BLaER1 treated with 17β-estradiol and CSF1 and Interleukin-3, amounts not matched to agents 10 nM and 100 nM (cell line): Measurements from ENCODE around the gene NEUROG3.

Experiments used
- H3K27ac ChIP-seq, 11 experiments: shearing (Covaris generic); formaldehyde crosslinking; 2 replicates each; pipeline ENCODE4 v1.8.1; 2022
- H3K27me3 ChIP-seq, 11 experiments: shearing (Covaris generic); formaldehyde crosslinking; 2 replicates each; pipeline ENCODE4 v1.8.1; 2022
- H3K36me3 ChIP-seq, 11 experiments: shearing (Covaris generic); formaldehyde crosslinking; 2 replicates each; pipeline ENCODE4 v1.8.1; 2022
- H3K4me1 ChIP-seq, 10 experiments: shearing (Covaris generic); formaldehyde crosslinking; 2 replicates each; pipeline ENCODE4 v1.8.1; 2022
- H3K4me2 ChIP-seq, 11 experiments: shearing (Covaris generic); formaldehyde crosslinking; 2 replicates each; pipeline ENCODE4 v1.8.1; 2022
- H3K4me3 ChIP-seq, 10 experiments: shearing (Covaris generic); formaldehyde crosslinking; 2 replicates each; pipeline ENCODE4 v1.8.1; 2022
- H3K9ac ChIP-seq, 11 experiments: shearing (Covaris generic); formaldehyde crosslinking; 2 replicates each; pipeline ENCODE4 v1.8.1; 2022
- H3K9me3 ChIP-seq, 11 experiments: shearing (Covaris generic); formaldehyde crosslinking; replicated peaks in 1 of 11; 2 replicates each; pipeline ENCODE4 v1.8.1; 2022
- H4K20me1 ChIP-seq, 11 experiments: shearing (Covaris generic); formaldehyde crosslinking; 2 replicates each; pipeline ENCODE4 v1.8.1; 2022
- Cebpa-rat ChIP-seq, 11 experiments: shearing (Covaris generic); IDR thresholded peaks; 2 replicates each; pipeline ENCODE4 v1.8.1; 2022

The NEUROG3 gene

GRCh38 chr10:69576334-69577011 lies 3.3 kb upstream of the NEUROG3 start:
- Histone ChIP-seq H3K9me3 (peaks cover 0 to 18% (median 0%) of the 10 kb centered on the region in 11 experiments; a peak in 7 of 22 replicates), H3K4me2 (no peak overlapping the region), H3K27ac (no peak overlapping the region), H3K9ac (no peak overlapping the region), H3K36me3 (no peaks in the 10 kb centered on the region; a peak in 1 of 22 replicates), H3K4me1 (peaks cover 35 to 42% (median 37%) of the 10 kb centered on the region in 10 experiments), H3K27me3 (peaks cover 89 to 100% (median 100%) of the 10 kb centered on the region in 11 experiments), H4K20me1 (peaks cover 33 to 72% (median 54%) of the 10 kb centered on the region in 11 experiments; a peak in 21 of 22 replicates), H3K4me3 (no peak overlapping the region)
- no peak for TF ChIP-seq Cebpa-rat (IDR thresholded peaks at IDR 0.05)

- Histone ChIP-seq H3K4me2 (peak overlapping the region in 9 of 11 experiments; percentile 80 to 99 (median 94); a peak in 12 of 22 replicates), H3K9me3 (peaks cover 0 to 14% (median 0%) of the 10 kb centered on the region in 11 experiments; a peak in 7 of 22 replicates), H3K27ac (no peak overlapping the region), H3K4me1 (peaks cover 35 to 42% (median 38%) of the 10 kb centered on the region in 10 experiments), H3K4me3 (peak overlapping the region in 5 of 10 experiments; percentile 16 to 61 (median 32); a peak in 5 of 20 replicates), H3K27me3 (peaks cover 98 to 100% (median 100%) of the 10 kb centered on the region in 11 experiments), H4K20me1 (peaks cover 33 to 78% (median 54%) of the 10 kb centered on the region in 11 experiments; a peak in 21 of 22 replicates), H3K36me3 (no peaks in the 10 kb centered on the region; a peak in 1 of 22 replicates), H3K9ac (no peak overlapping the region)
- no peak for TF ChIP-seq Cebpa-rat (IDR thresholded peaks at IDR 0.05)
Observed at GRCh38 chr10:69575164-69575722, 2.0 kb upstream of the NEUROG3 start.

- H3K4me3 ChIP-seq, result peak overlapping the region in 9 of 10 experiments; percentile 19 to 69 (median 51); a peak in 11 of 20 replicates
Observed at GRCh38 chr10:69574571-69574978, 1.4 kb upstream of the NEUROG3 start.

GRCh38 chr10:69572159-69573055 lies 815 bp downstream of the NEUROG3 start:
- Histone ChIP-seq H4K20me1 (peaks cover 27 to 60% (median 47%) of the 10 kb centered on the region in 11 experiments; a peak in 21 of 22 replicates), H3K36me3 (no peaks in the 10 kb centered on the region; a peak in 1 of 22 replicates), H3K4me3 (peak overlapping the region; percentile 50 to 69 (median 56)), H3K4me1 (peaks cover 35 to 42% (median 38%) of the 10 kb centered on the region in 10 experiments), H3K4me2 (peak overlapping the region; percentile 80 to 99 (median 94)), H3K27ac (peak overlapping the region in 9 of 11 experiments; percentile 9 to 68 (median 49); a peak in 10 of 22 replicates), H3K27me3 (peaks cover 91 to 100% (median 99%) of the 10 kb centered on the region in 11 experiments), H3K9me3 (peaks cover 0 to 15% (median 0%) of the 10 kb centered on the region in 11 experiments; a peak in 6 of 22 replicates), H3K9ac (peak overlapping the region; percentile 29 to 67 (median 56); a peak in 18 of 22 replicates)
- TF ChIP-seq Cebpa-rat (IDR thresholded peaks at IDR 0.05), result no peak

More at GRCh38 chr10:69574571-69574978, 1.4 kb upstream of the NEUROG3 start:
- H3K27ac ChIP-seq, result no peak overlapping the region
- H3K4me1 ChIP-seq, result peaks cover 35 to 42% (median 38%) of the 10 kb centered on the region in 10 experiments
- peaks cover 98 to 100% (median 100%) of the 10 kb centered on the region in 11 experiments for H3K27me3 ChIP-seq
- H3K36me3 ChIP-seq, result no peaks in the 10 kb centered on the region; a peak in 1 of 22 replicates
- peaks cover 0 to 10% (median 0%) of the 10 kb centered on the region in 11 experiments; a peak in 5 of 22 replicates for H3K9me3 ChIP-seq
- no peak overlapping the region; a peak in 2 of 22 replicates for H3K9ac ChIP-seq
- peak overlapping the region; percentile 80 to 99 (median 94) for H3K4me2 ChIP-seq
- TF ChIP-seq Cebpa-rat (IDR thresholded peaks at IDR 0.05), result no peak
- peaks cover 33 to 74% (median 53%) of the 10 kb centered on the region in 11 experiments; a peak in 21 of 22 replicates for H4K20me1 ChIP-seq

- Histone ChIP-seq H3K27ac (no peak overlapping the region), H4K20me1 (peaks cover 20 to 53% (median 40%) of the 10 kb centered on the region in 11 experiments; a peak in 21 of 22 replicates), H3K36me3 (no peaks in the 10 kb centered on the region; a peak in 1 of 22 replicates), H3K9me3 (peaks cover 0 to 15% (median 0%) of the 10 kb centered on the region in 11 experiments; a peak in 6 of 22 replicates), H3K4me2 (peak overlapping the region; percentile 80 to 99 (median 94)), H3K9ac (peak overlapping the region in 5 of 11 experiments; percentile 42 to 67 (median 60); a peak in 3 of 22 replicates), H3K27me3 (peaks cover 84 to 99% (median 93%) of the 10 kb centered on the region in 11 experiments), H3K4me3 (peak overlapping the region; percentile 50 to 69 (median 56); a peak in 19 of 20 replicates), H3K4me1 (peaks cover 35 to 42% (median 38%) of the 10 kb centered on the region in 10 experiments)
- no peak for TF ChIP-seq Cebpa-rat (IDR thresholded peaks at IDR 0.05)
Observed at GRCh38 chr10:69571618-69572158, 1.5 kb downstream of the NEUROG3 start.

GRCh38 chr10:69570050-69570816 lies 3.0 kb downstream of the NEUROG3 start:
- peaks cover 69 to 85% (median 79%) of the 10 kb centered on the region in 11 experiments for H3K27me3 ChIP-seq

GRCh38 chr10:69569396-69569934 lies 3.8 kb downstream of the NEUROG3 start:
- Histone ChIP-seq H3K4me2 (no peak overlapping the region), H3K36me3 (no peaks in the 10 kb centered on the region), H3K27me3 (peaks cover 61 to 77% (median 71%) of the 10 kb centered on the region in 11 experiments), H4K20me1 (peaks cover 0 to 31% (median 19%) of the 10 kb centered on the region in 11 experiments; a peak in 20 of 22 replicates), H3K9me3 (peaks cover 0 to 15% (median 0%) of the 10 kb centered on the region in 11 experiments; a peak in 6 of 22 replicates), H3K9ac (no peak overlapping the region), H3K4me1 (peaks cover 29 to 33% (median 31%) of the 10 kb centered on the region in 10 experiments), H3K27ac (no peak overlapping the region), H3K4me3 (no peak overlapping the region)
- TF ChIP-seq Cebpa-rat (IDR thresholded peaks at IDR 0.05), result no peak

More at GRCh38 chr10:69570050-69570816, 3.0 kb downstream of the NEUROG3 start:
- Histone ChIP-seq H3K4me1 (peaks cover 35 to 40% (median 38%) of the 10 kb centered on the region in 10 experiments), H3K4me2 (no peak overlapping the region), H3K27ac (no peak overlapping the region), H3K4me3 (no peak overlapping the region), H3K9ac (no peak overlapping the region), H3K36me3 (no peaks in the 10 kb centered on the region), H4K20me1 (peaks cover 6 to 38% (median 27%) of the 10 kb centered on the region in 11 experiments; a peak in 21 of 22 replicates), H3K9me3 (peaks cover 0 to 15% (median 0%) of the 10 kb centered on the region in 11 experiments; a peak in 6 of 22 replicates)
- TF ChIP-seq Cebpa-rat (IDR thresholded peaks at IDR 0.05), result no peak
